ENCODE data around the gene PKP2.
"Not testable (repeated sequence)": the region's sequence is repeated elsewhere in the genome, so short reads cannot be mapped to it uniquely, and the experiment has no call there.

The PKP2 gene

DNA sequence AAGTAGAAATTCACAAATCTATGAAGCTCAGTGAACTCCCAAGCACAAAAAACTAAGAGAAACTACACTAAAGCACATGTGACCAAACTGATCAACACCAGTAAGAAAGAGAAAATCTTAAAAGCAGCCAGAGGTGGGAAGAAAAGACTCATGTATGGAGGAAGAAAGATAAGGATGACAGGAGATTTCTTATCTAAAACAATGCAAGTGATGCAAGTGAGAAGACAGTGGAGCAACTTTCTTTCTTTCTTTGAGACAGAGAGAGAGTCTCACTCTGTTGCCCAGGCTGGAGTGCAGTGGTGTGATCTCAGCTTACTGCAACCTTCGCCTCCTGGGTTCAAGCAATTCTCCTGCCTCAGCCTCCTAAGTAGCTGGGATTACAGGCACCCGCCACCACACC lies 34.9 kb downstream of the PKP2 start:
- H3K36me3 Mint-ChIP-seq (ENCODE audit: low read depth); H3K9me3 Mint-ChIP-seq; DNase-seq; H3K27ac Mint-ChIP-seq; H3K4me1 Mint-ChIP-seq; ATAC-seq; H3K27me3 Mint-ChIP-seq; H3K4me3 Mint-ChIP-seq: not testable (repeated sequence)

- H3K27me3 Mint-ChIP-seq = peaks cover 4% of the 10 kb centered on the region
- H3K4me1 Mint-ChIP-seq = no peaks in the 10 kb centered on the region
- H3K4me3 Mint-ChIP-seq = no peak overlapping the region
- H3K27ac Mint-ChIP-seq = no peak overlapping the region
- no peaks in the 10 kb centered on the region for H3K9me3 Mint-ChIP-seq
- no peaks in the 10 kb centered on the region for H3K36me3 Mint-ChIP-seq (ENCODE audit: low read depth)
- ATAC-seq = no peak
- DNase-seq = no peak
Observed at GRCh38 chr12:32860192-32860591, 36.4 kb downstream of the PKP2 start.

DNA sequence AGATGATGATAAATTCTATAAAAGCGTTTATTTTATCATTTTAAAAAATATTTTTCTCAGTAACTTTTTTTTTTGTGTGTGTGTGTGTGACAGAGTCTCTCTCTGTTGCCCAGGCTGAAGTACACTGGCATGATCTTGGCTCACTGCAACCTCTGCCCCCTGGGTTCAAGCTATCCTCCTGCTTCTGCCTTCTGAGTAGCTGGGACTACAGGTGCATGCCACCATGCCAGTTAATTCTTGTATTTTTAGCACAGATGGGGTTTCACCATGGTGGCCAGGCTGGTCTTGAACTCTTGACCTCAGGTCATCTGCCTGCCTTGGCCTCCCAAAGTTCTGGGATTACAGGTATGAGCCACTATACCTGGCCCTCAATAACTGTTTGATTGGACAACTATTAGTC lies 37.2 kb downstream of the PKP2 start:
- ATAC-seq (no peak), DNase-seq (no peak)
- no peak overlapping the region for H3K4me3 Mint-ChIP-seq
- H3K4me1 Mint-ChIP-seq = no peaks in the 10 kb centered on the region
- no peak overlapping the region for H3K27ac Mint-ChIP-seq
- no peaks in the 10 kb centered on the region for H3K9me3 Mint-ChIP-seq
- no peaks in the 10 kb centered on the region for H3K36me3 Mint-ChIP-seq (ENCODE audit: low read depth)
- peaks cover 6% of the 10 kb centered on the region for H3K27me3 Mint-ChIP-seq

- no peaks in the 10 kb centered on the region for H3K36me3 Mint-ChIP-seq (ENCODE audit: low read depth)
- peaks cover 5% of the 10 kb centered on the region for H3K27me3 Mint-ChIP-seq
- DNase-seq (no peak), ATAC-seq (no peak)
- H3K4me1 Mint-ChIP-seq = no peaks in the 10 kb centered on the region
- H3K9me3 Mint-ChIP-seq = no peaks in the 10 kb centered on the region
- no peak overlapping the region for H3K27ac Mint-ChIP-seq
- no peak overlapping the region for H3K4me3 Mint-ChIP-seq
Observed at GRCh38 chr12:32854716-32855115, 41.9 kb downstream of the PKP2 start.

DNA sequence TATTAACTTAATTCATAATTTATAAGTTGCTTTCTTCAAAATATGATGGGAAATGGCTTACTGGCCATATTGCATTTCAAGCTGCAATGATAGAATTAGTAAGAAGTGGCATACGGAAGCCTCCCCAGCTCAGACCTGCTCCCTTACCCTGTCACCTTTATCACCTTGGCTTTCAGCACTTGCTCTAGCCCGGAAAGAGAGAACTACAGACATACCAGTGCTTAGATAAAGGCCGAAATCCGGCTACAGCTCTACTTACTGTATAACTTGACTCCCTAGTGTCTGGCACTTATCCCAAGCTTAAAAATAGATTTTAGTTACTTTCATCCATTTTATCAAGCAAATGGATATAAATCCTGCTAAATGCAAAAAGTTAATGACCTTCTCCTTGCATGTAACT lies 42.5 kb downstream of the PKP2 start:
- peaks cover 5% of the 10 kb centered on the region for H3K27me3 Mint-ChIP-seq
- ATAC-seq (no peak), DNase-seq (no peak)
- H3K9me3 Mint-ChIP-seq = no peaks in the 10 kb centered on the region
- H3K27ac Mint-ChIP-seq = no peak overlapping the region
- H3K4me3 Mint-ChIP-seq = no peak overlapping the region
- H3K4me1 Mint-ChIP-seq = no peaks in the 10 kb centered on the region
- no peaks in the 10 kb centered on the region for H3K36me3 Mint-ChIP-seq (ENCODE audit: low read depth)

DNA sequence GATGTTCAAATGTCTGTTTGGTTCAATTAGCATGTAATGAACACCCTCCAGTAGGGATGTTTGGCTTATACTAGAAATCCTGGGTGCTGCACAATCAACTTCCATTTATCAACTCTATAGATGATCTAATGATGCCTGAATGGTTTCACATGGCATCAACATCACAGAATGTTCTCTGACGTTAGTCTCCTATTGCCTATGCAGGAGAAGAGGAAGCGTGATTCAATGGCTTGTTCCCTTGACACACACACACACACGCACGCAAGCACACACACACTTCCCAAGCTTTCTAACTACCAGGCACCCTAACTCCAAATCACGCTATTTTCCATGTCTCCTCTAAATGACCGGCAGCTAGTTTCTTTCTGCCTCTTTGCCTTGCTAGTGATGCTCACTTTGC lies 49.3 kb downstream of the PKP2 start:
- Mint-ChIP-seq H3K36me3 (ENCODE audit: low read depth) (no peaks in the 10 kb centered on the region), H3K4me3 (no peak overlapping the region), H3K9me3 (no peaks in the 10 kb centered on the region), H3K4me1 (no peaks in the 10 kb centered on the region), H3K27me3 (peaks cover 2% of the 10 kb centered on the region), H3K27ac (no peak overlapping the region)
- ATAC-seq (no peak), DNase-seq (no peak)

- Mint-ChIP-seq H3K36me3 (ENCODE audit: low read depth) (no peaks in the 10 kb centered on the region), H3K27me3 (peaks cover 2% of the 10 kb centered on the region), H3K9me3 (no peaks in the 10 kb centered on the region), H3K4me3 (no peak overlapping the region), H3K4me1 (no peaks in the 10 kb centered on the region), H3K27ac (no peak overlapping the region)
- ATAC-seq (no peak), DNase-seq (no peak)
Observed at GRCh38 chr12:32846053-32846452, 50.5 kb downstream of the PKP2 start.

GRCh38 chr12:32843528-32844095 lies 53.0 kb downstream of the PKP2 start:
- Mint-ChIP-seq H3K4me1 (no peaks in the 10 kb centered on the region), H3K4me3 (no peak overlapping the region), H3K9me3 (no peaks in the 10 kb centered on the region), H3K27me3 (peaks cover 2% of the 10 kb centered on the region), H3K36me3 (ENCODE audit: low read depth) (no peaks in the 10 kb centered on the region), H3K27ac (no peak overlapping the region)
- DNase-seq = no peak
- no peak for ATAC-seq

DNA sequence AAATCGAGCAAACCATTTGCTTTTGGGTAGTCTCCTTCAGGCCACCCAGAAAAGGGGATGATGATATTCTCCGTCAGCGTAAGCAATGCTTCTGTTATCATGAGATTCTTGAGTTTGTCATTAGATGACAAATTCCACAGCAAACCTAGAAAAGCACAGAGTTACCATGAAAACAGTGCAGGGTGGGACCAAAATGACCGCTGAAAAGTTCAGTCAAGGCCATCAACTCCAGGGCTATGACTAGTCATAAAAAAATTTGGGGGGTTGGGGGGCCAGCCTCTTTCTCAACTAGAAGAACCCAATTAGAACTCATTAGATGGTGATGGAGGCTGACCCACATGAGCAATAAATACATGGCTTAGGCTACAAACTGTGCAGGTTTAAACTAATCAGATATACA lies 55.5 kb downstream of the PKP2 start:
- H3K4me3 Mint-ChIP-seq = no peak overlapping the region
- H3K27ac Mint-ChIP-seq = no peak overlapping the region
- ATAC-seq (no peak), DNase-seq (no peak)
- H3K27me3 Mint-ChIP-seq = no peaks in the 10 kb centered on the region
- H3K9me3 Mint-ChIP-seq = no peaks in the 10 kb centered on the region
- H3K4me1 Mint-ChIP-seq = no peaks in the 10 kb centered on the region
- H3K36me3 Mint-ChIP-seq (ENCODE audit: low read depth) = no peaks in the 10 kb centered on the region

- no peaks in the 10 kb centered on the region for H3K4me1 Mint-ChIP-seq
- no peaks in the 10 kb centered on the region for H3K9me3 Mint-ChIP-seq
- no peaks in the 10 kb centered on the region for H3K36me3 Mint-ChIP-seq (ENCODE audit: low read depth)
- ATAC-seq (no peak), DNase-seq (no peak)
- no peaks in the 10 kb centered on the region for H3K27me3 Mint-ChIP-seq
- no peak overlapping the region for H3K4me3 Mint-ChIP-seq
- no peak overlapping the region for H3K27ac Mint-ChIP-seq
Observed at GRCh38 chr12:32839828-32840227, 56.7 kb downstream of the PKP2 start.

DNA sequence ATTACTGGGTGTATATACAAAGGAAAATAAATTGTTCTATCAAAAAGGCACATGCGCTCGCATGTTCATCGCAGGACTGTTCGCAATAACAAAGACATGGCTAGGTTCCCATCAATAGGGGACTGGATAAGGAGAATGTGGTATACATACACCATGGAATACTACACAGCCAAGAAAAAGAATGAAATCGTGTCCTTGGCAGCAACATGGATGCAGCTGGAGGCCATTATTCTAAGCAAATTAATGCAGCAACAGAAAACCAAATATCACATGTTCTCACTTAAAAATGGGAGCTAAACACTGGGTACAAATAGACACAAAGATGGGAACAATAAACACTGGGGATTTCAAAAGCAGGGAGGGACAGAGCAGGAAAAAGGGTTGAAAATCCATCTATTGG lies 58.6 kb downstream of the PKP2 start:
- no peaks in the 10 kb centered on the region for H3K4me1 Mint-ChIP-seq
- no peak overlapping the region for H3K4me3 Mint-ChIP-seq
- no peaks in the 10 kb centered on the region for H3K36me3 Mint-ChIP-seq (ENCODE audit: low read depth)
- H3K27ac Mint-ChIP-seq = no peak overlapping the region
- DNase-seq (no peak), ATAC-seq (no peak)
- no peaks in the 10 kb centered on the region for H3K9me3 Mint-ChIP-seq
- no peaks in the 10 kb centered on the region for H3K27me3 Mint-ChIP-seq

GRCh38 chr12:32836710-32837109 lies 59.9 kb downstream of the PKP2 start:
- H3K36me3 Mint-ChIP-seq (ENCODE audit: low read depth) = no peaks in the 10 kb centered on the region
- no peaks in the 10 kb centered on the region for H3K9me3 Mint-ChIP-seq
- DNase-seq (no peak), ATAC-seq (no peak)
- H3K4me1 Mint-ChIP-seq = no peaks in the 10 kb centered on the region
- H3K4me3 Mint-ChIP-seq = no peak overlapping the region
- H3K27me3 Mint-ChIP-seq = no peaks in the 10 kb centered on the region
- H3K27ac Mint-ChIP-seq = no peak overlapping the region

GRCh38 chr12:32834122-32834521 lies 62.5 kb downstream of the PKP2 start:
- no peaks in the 10 kb centered on the region for H3K9me3 Mint-ChIP-seq
- H3K27ac Mint-ChIP-seq = no peak overlapping the region
- no peak overlapping the region for H3K4me3 Mint-ChIP-seq
- no peaks in the 10 kb centered on the region for H3K36me3 Mint-ChIP-seq (ENCODE audit: low read depth)
- H3K4me1 Mint-ChIP-seq = no peaks in the 10 kb centered on the region
- DNase-seq (no peak), ATAC-seq (no peak)
- H3K27me3 Mint-ChIP-seq = no peaks in the 10 kb centered on the region

- no peaks in the 10 kb centered on the region for H3K4me1 Mint-ChIP-seq
- no peaks in the 10 kb centered on the region for H3K9me3 Mint-ChIP-seq
- H3K4me3 Mint-ChIP-seq = no peak overlapping the region
- H3K27ac Mint-ChIP-seq = no peak overlapping the region
- H3K36me3 Mint-ChIP-seq (ENCODE audit: low read depth) = no peaks in the 10 kb centered on the region
- ATAC-seq (no peak), DNase-seq (no peak)
- no peaks in the 10 kb centered on the region for H3K27me3 Mint-ChIP-seq
Observed at GRCh38 chr12:32828552-32828951, 68.0 kb downstream of the PKP2 start.

DNA sequence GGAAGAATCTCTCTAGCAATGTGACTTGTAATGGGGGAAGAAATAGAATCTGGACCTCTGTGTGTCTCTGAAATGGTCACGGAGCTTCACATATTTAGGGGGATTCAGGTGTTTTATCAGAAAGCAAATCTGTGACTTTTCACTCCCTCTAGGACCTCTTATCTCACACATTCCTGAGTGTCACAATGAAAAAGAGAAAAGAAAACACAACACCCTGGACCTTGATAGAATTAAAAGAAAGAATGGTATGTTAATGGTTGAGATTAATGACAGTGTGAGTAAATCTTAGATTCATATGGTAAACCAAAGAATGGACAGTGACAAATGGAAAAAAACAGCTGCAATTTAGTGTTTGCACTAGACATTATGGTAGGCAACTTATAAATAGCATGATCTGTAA lies 68.5 kb downstream of the PKP2 start:
- DNase-seq (no peak), ATAC-seq (no peak)
- Mint-ChIP-seq H3K27ac (no peak overlapping the region), H3K4me3 (no peak overlapping the region), H3K36me3 (ENCODE audit: low read depth) (no peaks in the 10 kb centered on the region), H3K4me1 (no peaks in the 10 kb centered on the region), H3K9me3 (no peaks in the 10 kb centered on the region), H3K27me3 (no peaks in the 10 kb centered on the region)

DNA sequence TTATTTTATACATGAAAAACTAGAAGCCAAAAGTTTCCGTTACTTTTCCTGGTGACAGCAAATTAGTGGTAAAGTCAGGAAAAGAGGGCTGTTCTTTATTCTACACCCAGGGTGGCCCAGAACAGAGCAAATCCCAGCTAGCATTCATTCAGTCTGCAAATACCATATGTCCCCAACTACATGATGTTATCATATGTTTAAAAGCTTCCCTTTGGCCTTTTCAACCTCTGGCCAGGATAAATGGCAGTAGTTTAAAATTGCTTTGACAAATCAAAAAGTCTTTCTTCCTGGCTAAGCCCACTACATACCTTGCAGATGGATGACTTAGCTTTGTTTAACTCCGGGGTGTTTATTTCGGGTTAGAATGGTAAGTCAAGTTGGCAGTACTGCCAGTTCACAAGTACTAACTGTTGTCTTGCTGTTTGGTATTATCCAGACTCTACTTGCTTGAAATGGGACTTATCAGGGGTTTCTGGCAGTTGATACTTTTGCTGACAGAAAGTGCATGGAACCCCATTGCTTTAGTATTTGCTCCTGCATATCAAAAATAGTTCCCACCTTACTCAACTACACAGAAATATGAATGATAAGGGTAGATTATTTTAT lies 69.7 kb downstream of the PKP2 start:
- DNase-seq (no peak), ATAC-seq (no peak)
- Mint-ChIP-seq H3K27ac (no peak overlapping the region), H3K4me1 (no peaks in the 10 kb centered on the region), H3K9me3 (no peaks in the 10 kb centered on the region), H3K4me3 (no peak overlapping the region), H3K27me3 (peaks cover 2% of the 10 kb centered on the region), H3K36me3 (ENCODE audit: low read depth) (no peaks in the 10 kb centered on the region)
